ENCODE data around the gene GRM1.

DNA sequence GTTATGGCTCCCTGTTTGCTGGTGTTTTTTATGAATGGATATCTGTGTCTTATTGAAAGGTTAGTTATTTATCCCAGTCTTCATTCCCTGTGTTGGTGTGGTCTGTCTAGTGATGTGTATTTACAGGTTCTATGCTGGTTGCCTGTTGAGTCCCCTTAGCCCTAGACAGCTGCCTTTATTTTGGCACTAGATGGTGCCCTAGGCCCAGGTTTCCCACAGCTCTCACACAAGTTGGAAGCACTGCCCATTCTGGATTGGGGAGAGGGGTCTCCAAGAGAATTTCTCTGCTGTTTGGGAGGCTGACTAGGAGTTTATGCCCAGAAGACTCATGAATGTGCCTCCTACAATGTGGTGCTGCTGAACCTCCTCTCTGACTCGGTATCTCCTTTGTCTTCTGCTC, 12.4 kb downstream of the GRM1 start:
- TF ChIP-seq POLR2AphosphoS5 (IDR thresholded peaks at IDR 0.05), result no peak
- TF ChIP-seq, protein P1, sequence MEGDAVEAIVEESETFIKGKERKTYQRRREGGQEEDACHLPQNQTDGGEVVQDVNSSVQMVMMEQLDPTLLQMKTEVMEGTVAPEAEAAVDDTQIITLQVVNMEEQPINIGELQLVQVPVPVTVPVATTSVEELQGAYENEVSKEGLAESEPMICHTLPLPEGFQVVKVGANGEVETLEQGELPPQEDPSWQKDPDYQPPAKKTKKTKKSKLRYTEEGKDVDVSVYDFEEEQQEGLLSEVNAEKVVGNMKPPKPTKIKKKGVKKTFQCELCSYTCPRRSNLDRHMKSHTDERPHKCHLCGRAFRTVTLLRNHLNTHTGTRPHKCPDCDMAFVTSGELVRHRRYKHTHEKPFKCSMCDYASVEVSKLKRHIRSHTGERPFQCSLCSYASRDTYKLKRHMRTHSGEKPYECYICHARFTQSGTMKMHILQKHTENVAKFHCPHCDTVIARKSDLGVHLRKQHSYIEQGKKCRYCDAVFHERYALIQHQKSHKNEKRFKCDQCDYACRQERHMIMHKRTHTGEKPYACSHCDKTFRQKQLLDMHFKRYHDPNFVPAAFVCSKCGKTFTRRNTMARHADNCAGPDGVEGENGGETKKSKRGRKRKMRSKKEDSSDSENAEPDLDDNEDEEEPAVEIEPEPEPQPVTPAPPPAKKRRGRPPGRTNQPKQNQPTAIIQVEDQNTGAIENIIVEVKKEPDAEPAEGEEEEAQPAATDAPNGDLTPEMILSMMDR (IDR thresholded peaks at IDR 0.05), result no peak
- no peak for TF ChIP-seq POLR2A (IDR thresholded peaks at IDR 0.05; ENCODE audit: low read depth)
- no peak for TF ChIP-seq EP300 (IDR thresholded peaks at IDR 0.05)
